HepG2 (cell line): ENCODE data around the gene ERRFI1. TPM values are rescaled to one million over a fixed set of nuclear protein-coding genes. Genes with fewer than 3 reads are reported as not detected.
A peak's percentile ranks its signal among the peaks of the same experiment; 100 is the strongest.

Experiments used
- ATAC-seq: fragments of 200-7000 bp; cut with Tn5 transposase; 3 replicates; pipeline ENCODE4 v1.9.1; 2020; ENCODE audit warnings: mild to moderate bottlenecking, moderate library complexity
- BruUV-seq: library from RNA; stranded (reverse); fragments of 400-500 nt; replicated peaks from 2 replicates; lab custom pipeline; 2021; lab: Mats Ljungman, UMichigan
- CTCF ChIA-PET: fragments of 300-600 bp; formaldehyde crosslinking; extraction: SDS; loops from one replicate; lab custom pipeline; 2021; ENCODE audit warnings: low total read pairs, inconsistent platforms, low intra/inter-chr PET ratio; lab: Yijun Ruan, JAX
- POLR2A ChIA-PET: fragments of 350-600 bp; sonication (Branson Sonifier 250); formaldehyde crosslinking; loops from one replicate; lab custom pipeline; 2020; ENCODE audit warnings: antibody characterized with exemption, inconsistent platforms; lab: Yijun Ruan, JAX
- DNase-seq: peaks from one replicate; pipeline ENCODE4 v3.0.0-alpha.2; 2015; ENCODE audit warnings: low spot score
- FAIRE-seq: peaks from 3 replicates; lab custom pipeline; 2011; peaks lifted over from hg19 to GRCh38; lab: Jason Lieb, UNC
- H2AFZ ChIP-seq: one replicate; pipeline ENCODE4 v1.6.1; 2011; ENCODE audit warnings: low read length, inconsistent platforms
- H3K27ac ChIP-seq: fragments of 300-600 bp; 3 replicates; pipeline ENCODE4 v1.8.0; 2011; ENCODE audit warnings: mixed run types, mild to moderate bottlenecking, mixed read lengths, low read length, inconsistent platforms; ENCODE audit not compliant: insufficient read depth; ENCODE audit errors: extremely low read length
- H3K27me3 ChIP-seq, 2 experiments: fragments of 200-600 bp in 1 of 2; 2 replicates in 1 of 2; 3 replicates in 1 of 2; pipeline versions ENCODE4 v1.6.0 to v1.8.0; 2011; ENCODE audit warnings: low read length in 2 of 2, mild to moderate bottlenecking in 2 of 2, moderate library complexity in 2 of 2, inconsistent platforms in 1 of 2; ENCODE audit not compliant: insufficient read depth in 2 of 2, control insufficient read depth in 1 of 2
- H3K36me3 ChIP-seq, 2 experiments: fragments of 200-600 bp in 1 of 2; replicated peaks in 1 of 2; 2 replicates in 1 of 2; 3 replicates in 1 of 2; pipeline versions ENCODE4 v1.5.1 to v1.8.0; 2011; ENCODE audit warnings: low read length in 2 of 2, inconsistent platforms in 1 of 2; ENCODE audit not compliant: insufficient read depth in 2 of 2, control insufficient read depth in 1 of 2
- H3K4me1 ChIP-seq: 2 replicates; pipeline ENCODE4 v1.5.1; 2012; ENCODE audit warnings: low read length, inconsistent platforms; ENCODE audit not compliant: insufficient read depth
- H3K4me2 ChIP-seq: 2 replicates; pipeline ENCODE4 v1.6.0; 2011; ENCODE audit warnings: low read depth, low read length, inconsistent platforms
- H3K4me3 ChIP-seq, 3 experiments: fragments of 200-600 bp in 1 of 3; sonication (generic), shearing (Covaris generic) in 1 of 3; replicated peaks in 1 of 3; 2 replicates each; pipeline ENCODE4 v1.5.1; 2011 to 2016; ENCODE audit warnings: low read length in 3 of 3, inconsistent platforms in 2 of 3, low read depth in 2 of 3, mild to moderate bottlenecking in 2 of 3, control low read depth in 1 of 3, mixed read lengths in 1 of 3; ENCODE audit not compliant: insufficient read depth in 1 of 3
- H3K79me2 ChIP-seq: one replicate; pipeline ENCODE4 v1.6.1; 2011; ENCODE audit warnings: low read length, inconsistent platforms; ENCODE audit not compliant: insufficient read depth
- H3K9ac ChIP-seq: 2 replicates; pipeline ENCODE4 v1.6.0; 2011; ENCODE audit warnings: mild to moderate bottlenecking, low read depth, low read length, inconsistent platforms; ENCODE audit not compliant: insufficient read depth
- H3K9me3 ChIP-seq: 2 replicates; pipeline ENCODE4 v1.5.1; 2012; ENCODE audit warnings: mild to moderate bottlenecking, low read length
- H4K20me1 ChIP-seq: 2 replicates; pipeline ENCODE4 v1.6.0; 2011; ENCODE audit warnings: inconsistent platforms, mild to moderate bottlenecking, low read length, moderate library complexity; ENCODE audit not compliant: insufficient read depth
- CHD4 ChIP-seq: fragments of 200-600 bp; sonication (generic); IDR thresholded peaks from 2 replicates; pipeline ENCODE4 v1.7.0; 2017; ENCODE audit warnings: mild to moderate bottlenecking, low read length, borderline replicate concordance
- CREM ChIP-seq, 2 experiments: sonication (generic) in 1 of 2; formaldehyde crosslinking in 1 of 2; IDR thresholded peaks; 2 replicates each; pipeline versions ENCODE4 v1.4.0 to v1.6.1; 2016 to 2020; ENCODE audit warnings: antibody characterized with exemption in 1 of 2, mild to moderate bottlenecking in 1 of 2, missing genetic modification reagents in 1 of 2
- RBAK ChIP-seq: sonication (generic); formaldehyde crosslinking; IDR thresholded peaks from 2 replicates; pipeline ENCODE4 v1.5.1; 2020; ENCODE audit warnings: mild to moderate bottlenecking, missing genetic modification reagents
- TMF1 ChIP-seq: sonication (generic); formaldehyde crosslinking; IDR thresholded peaks from 2 replicates; pipeline ENCODE4 v1.8.1; 2022; ENCODE audit warnings: low read depth, missing genetic modification reagents
- ZEB1 ChIP-seq: IDR thresholded peaks from 2 replicates; pipeline ENCODE4 v1.6.1; 2012; ENCODE audit warnings: mild to moderate bottlenecking, low read depth, inconsistent platforms; ENCODE audit not compliant: insufficient replicate concordance
- ZNF207 ChIP-seq: fragments of 450-650 bp; IDR thresholded peaks from 2 replicates; pipeline ENCODE4 v1.6.1; 2016; ENCODE audit warnings: antibody characterized with exemption, borderline replicate concordance
- WGBS: methylation state at CpG from one replicate; pipeline ENCODE4 v1.1.6; 2017; ENCODE audit warnings: low lambda C conversion rate; 5-methylcytosine and 5-hydroxymethylcytosine counted together
- in situ Hi-C: cut with HindIII; loops from 2 replicates; pipeline ENCODE4 v1.10.0; 2017; ENCODE audit warnings: low pct_unique_long_range_greater_than_20kb; ENCODE audit not compliant: extremely low pct_ligation_motif_present
- intact Hi-C: fragments of 100-400 bp; cut with micrococcal nuclease; formaldehyde crosslinking; loops from one replicate; pipeline ENCODE4 v1.10.0; 2022; ENCODE audit not compliant: unreplicated experiment
- polyA plus RNA-seq, 8 experiments: library from polyadenylated mRNA; depleted of rRNA in 3 of 8; stranded (reverse) in 7 of 8; unstranded in 1 of 8; fragments of >200 nt; fragmentation: Illumina TruSeq in 4 of 8; extraction: Trizol in 4 of 8; gene quantifications; 2 replicates each; pipeline versions ENCODE4 v1.2.1 to v1.2.3, GENCODE V29; 2011 to 2016; ENCODE audit warnings: low read depth in 4 of 8, missing spikeins in 1 of 8, mixed read lengths in 1 of 8; ENCODE audit not compliant: insufficient read depth in 1 of 8
- total RNA-seq, 5 experiments: library from RNA; depleted of rRNA; stranded (reverse); fragments of >200 nt; fragmentation: Illumina TruSeq; extraction: Trizol; gene quantifications; 2 replicates each; pipeline ENCODE4 v1.2.3, GENCODE V29; 2016; ENCODE audit warnings: low read depth in 1 of 5
- TF ChIP-seq, protein P1 (sequence below): sonication (generic); formaldehyde crosslinking; IDR thresholded peaks from 2 replicates; pipeline ENCODE4 v1.4.0; 2020; ENCODE audit warnings: missing genetic modification reagents
- TF ChIP-seq, protein P2 (sequence below): sonication (generic); formaldehyde crosslinking; IDR thresholded peaks from 2 replicates; pipeline ENCODE4 v1.5.1; 2020; ENCODE audit warnings: mild to moderate bottlenecking, missing genetic modification reagents
- TF ChIP-seq, protein P3 (sequence below): fragments of 450-650 bp; IDR thresholded peaks from 2 replicates; pipeline ENCODE4 v1.6.1; 2017
- TF ChIP-seq, protein P4 (sequence below): sonication (generic); formaldehyde crosslinking; IDR thresholded peaks from 2 replicates; pipeline ENCODE4 v1.8.1; 2023; ENCODE audit warnings: mild to moderate bottlenecking, missing genetic modification reagents, borderline replicate concordance
- TF ChIP-seq, protein P5 (sequence below): sonication (generic); formaldehyde crosslinking; IDR thresholded peaks from 2 replicates; pipeline ENCODE4 v1.4.0; 2020; ENCODE audit warnings: mild to moderate bottlenecking, missing genetic modification reagents, borderline replicate concordance
- TF ChIP-seq, protein P6 (sequence below): IDR thresholded peaks from 2 replicates; pipeline ENCODE4 v1.6.1; 2012; ENCODE audit warnings: low read depth, low read length, improper control_type of control experiment

The ERRFI1 gene
- total and polyA plus RNA-seq, 2 of the 13 experiments (the other 11 are each of a cell fraction or from before 2014, with no cell fraction given): 84.4 to 753 TPM

DNA sequence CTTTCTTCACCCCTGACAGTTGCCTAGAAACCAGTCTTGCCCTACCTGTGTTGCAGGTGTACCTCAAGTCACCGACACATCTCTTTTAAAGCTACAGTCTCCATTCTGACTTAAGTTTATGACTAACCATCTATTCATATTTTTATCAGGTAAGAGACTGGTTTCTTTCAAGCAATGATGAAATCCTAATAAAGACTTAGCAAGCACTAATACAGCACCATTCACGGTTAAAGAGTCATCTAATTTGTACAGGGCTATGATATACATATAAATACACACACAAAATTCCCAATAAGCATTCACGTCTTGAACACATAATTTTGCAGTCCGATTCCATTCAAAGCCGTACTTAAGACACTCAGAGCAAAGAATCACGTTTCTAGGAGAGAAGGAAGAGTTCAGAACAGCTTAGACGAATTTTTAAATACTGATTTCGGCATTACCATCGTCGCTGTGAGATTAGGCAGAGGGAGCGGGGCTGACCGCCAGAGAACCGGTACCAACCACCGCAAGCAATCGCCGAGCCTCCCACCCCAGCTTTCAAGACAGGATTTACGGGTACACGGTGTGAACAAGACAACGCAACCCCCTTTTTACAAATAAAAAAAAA, 943 bp downstream of the ERRFI1 start:
- WGBS: under 1% methylated on average over 19 of the region's 19 CpGs
- Histone ChIP-seq H3K9me3 (no peaks in the 10 kb centered on the region), H3K27ac (peak overlapping the region; percentile 71), H3K27me3 (peaks cover 0 to 5% of the 10 kb centered on the region in 2 experiments; a peak in 1 of 5 replicates), H4K20me1 (peaks cover 59% of the 10 kb centered on the region), H3K36me3 (peaks cover 2 to 38% of the 10 kb centered on the region in 2 experiments; a peak in 4 of 5 replicates), H3K4me1 (peaks cover 35% of the 10 kb centered on the region), H2AFZ (no peak overlapping the region), H3K4me2 (peak overlapping the region; percentile 74), H3K4me3 (peak overlapping the region; percentile 88 to 100 (median 94)), H3K9ac (peak overlapping the region; percentile 100), H3K79me2 (peaks cover 78% of the 10 kb centered on the region)
- intact Hi-C loops: loop anchor here (5.0 to 10.0 kb wide), 2 partner anchors 52 to 130 kb away; no protein-coding TSS in a partner anchor
- BruUV-seq: TSS peak; percentile 54
- ChIA-PET CTCF (no interaction called here), POLR2A (interaction anchor here (0.6 to 3.7 kb wide), 6 partner anchors 8 to 234 kb away, joined by 3 to 99 read pairs (median 5); no protein-coding TSS in a partner anchor)
- FAIRE-seq: no peak
- no peak for DNase-seq
- no peak for ATAC-seq
- in situ Hi-C loops: loop anchor here (10.0 to 25.0 kb wide), 2 partner anchors 112 to 210 kb away; no protein-coding TSS in a partner anchor
- TF ChIP-seq RBAK (no peak), ZEB1 (peak; percentile 71), TMF1 (CRISPR knock-in tag) (no peak), CHD4 (no peak), CREM (IDR thresholded peaks at IDR 0.05) (0 out of 2 replicates have a peak, but pooled peaks have one; percentile 22), CREM (CRISPR knock-in tag; IDR thresholded peaks at IDR 0.05) (no peak), ZNF207 (no peak)
- TF ChIP-seq, protein P1, sequence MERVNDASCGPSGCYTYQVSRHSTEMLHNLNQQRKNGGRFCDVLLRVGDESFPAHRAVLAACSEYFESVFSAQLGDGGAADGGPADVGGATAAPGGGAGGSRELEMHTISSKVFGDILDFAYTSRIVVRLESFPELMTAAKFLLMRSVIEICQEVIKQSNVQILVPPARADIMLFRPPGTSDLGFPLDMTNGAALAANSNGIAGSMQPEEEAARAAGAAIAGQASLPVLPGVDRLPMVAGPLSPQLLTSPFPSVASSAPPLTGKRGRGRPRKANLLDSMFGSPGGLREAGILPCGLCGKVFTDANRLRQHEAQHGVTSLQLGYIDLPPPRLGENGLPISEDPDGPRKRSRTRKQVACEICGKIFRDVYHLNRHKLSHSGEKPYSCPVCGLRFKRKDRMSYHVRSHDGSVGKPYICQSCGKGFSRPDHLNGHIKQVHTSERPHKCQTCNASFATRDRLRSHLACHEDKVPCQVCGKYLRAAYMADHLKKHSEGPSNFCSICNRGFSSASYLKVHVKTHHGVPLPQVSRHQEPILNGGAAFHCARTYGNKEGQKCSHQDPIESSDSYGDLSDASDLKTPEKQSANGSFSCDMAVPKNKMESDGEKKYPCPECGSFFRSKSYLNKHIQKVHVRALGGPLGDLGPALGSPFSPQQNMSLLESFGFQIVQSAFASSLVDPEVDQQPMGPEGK (CRISPR knock-in tag): no peak
- TF ChIP-seq, protein P2, sequence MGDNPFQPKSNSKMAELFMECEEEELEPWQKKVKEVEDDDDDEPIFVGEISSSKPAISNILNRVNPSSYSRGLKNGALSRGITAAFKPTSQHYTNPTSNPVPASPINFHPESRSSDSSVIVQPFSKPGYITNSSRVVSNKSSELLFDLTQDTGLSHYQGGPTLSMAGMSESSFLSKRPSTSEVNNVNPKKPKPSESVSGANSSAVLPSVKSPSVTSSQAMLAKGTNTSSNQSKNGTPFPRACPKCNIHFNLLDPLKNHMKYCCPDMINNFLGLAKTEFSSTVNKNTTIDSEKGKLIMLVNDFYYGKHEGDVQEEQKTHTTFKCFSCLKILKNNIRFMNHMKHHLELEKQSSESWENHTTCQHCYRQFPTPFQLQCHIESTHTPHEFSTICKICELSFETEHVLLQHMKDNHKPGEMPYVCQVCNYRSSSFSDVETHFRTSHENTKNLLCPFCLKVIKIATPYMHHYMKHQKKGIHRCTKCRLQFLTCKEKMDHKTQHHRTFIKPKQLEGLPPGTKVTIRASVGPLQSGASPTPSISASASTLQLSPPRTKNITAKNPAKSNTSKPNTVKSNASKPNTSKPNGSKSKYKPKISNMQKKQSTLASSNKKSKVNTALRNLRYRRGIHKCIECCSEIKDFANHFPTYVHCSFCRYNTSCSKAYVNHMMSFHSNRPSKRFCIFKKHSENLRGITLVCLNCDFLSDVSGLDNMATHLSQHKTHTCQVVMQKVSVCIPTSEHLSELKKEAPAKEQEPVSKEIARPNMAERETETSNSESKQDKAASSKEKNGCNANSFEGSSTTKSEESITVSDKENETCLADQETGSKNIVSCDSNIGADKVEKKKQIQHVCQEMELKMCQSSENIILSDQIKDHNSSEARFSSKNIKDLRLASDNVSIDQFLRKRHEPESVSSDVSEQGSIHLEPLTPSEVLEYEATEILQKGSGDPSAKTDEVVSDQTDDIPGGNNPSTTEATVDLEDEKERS (CRISPR knock-in tag): no peak
- TF ChIP-seq, protein P3, sequence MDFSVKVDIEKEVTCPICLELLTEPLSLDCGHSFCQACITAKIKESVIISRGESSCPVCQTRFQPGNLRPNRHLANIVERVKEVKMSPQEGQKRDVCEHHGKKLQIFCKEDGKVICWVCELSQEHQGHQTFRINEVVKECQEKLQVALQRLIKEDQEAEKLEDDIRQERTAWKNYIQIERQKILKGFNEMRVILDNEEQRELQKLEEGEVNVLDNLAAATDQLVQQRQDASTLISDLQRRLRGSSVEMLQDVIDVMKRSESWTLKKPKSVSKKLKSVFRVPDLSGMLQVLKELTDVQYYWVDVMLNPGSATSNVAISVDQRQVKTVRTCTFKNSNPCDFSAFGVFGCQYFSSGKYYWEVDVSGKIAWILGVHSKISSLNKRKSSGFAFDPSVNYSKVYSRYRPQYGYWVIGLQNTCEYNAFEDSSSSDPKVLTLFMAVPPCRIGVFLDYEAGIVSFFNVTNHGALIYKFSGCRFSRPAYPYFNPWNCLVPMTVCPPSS: no peak
- TF ChIP-seq, protein P4, sequence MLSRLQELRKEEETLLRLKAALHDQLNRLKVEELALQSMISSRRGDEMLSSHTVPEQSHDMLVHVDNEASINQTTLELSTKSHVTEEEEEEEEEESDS (CRISPR knock-in tag): no peak
- TF ChIP-seq, protein P5, sequence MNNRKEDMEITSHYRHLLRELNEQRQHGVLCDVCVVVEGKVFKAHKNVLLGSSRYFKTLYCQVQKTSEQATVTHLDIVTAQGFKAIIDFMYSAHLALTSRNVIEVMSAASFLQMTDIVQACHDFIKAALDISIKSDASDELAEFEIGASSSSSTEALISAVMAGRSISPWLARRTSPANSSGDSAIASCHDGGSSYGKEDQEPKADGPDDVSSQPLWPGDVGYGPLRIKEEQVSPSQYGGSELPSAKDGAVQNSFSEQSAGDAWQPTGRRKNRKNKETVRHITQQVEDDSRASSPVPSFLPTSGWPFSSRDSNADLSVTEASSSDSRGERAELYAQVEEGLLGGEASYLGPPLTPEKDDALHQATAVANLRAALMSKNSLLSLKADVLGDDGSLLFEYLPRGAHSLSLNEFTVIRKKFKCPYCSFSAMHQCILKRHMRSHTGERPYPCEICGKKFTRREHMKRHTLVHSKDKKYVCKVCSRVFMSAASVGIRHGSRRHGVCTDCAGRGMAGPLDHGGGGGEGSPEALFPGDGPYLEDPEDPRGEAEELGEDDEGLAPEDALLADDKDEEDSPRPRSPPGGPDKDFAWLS (CRISPR knock-in tag): no peak
- TF ChIP-seq, protein P6, sequence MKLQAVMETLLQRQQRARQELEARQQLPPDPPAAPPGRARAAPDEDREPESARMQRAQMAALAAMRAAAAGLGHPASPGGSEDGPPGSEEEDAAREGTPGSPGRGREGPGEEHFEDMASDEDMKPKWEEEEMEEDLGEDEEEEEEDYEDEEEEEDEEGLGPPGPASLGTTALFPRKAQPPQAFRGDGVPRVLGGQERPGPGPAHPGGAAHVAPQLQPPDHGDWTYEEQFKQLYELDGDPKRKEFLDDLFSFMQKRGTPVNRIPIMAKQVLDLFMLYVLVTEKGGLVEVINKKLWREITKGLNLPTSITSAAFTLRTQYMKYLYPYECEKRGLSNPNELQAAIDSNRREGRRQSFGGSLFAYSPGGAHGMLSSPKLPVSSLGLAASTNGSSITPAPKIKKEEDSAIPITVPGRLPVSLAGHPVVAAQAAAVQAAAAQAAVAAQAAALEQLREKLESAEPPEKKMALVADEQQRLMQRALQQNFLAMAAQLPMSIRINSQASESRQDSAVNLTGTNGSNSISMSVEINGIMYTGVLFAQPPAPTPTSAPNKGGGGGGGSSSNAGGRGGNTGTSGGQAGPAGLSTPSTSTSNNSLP: no peak
